ENCODE data around the gene AVP.
"Not testable (repeated sequence)": the region's sequence is repeated elsewhere in the genome, so short reads cannot be mapped to it uniquely, and the experiment has no call there.

AVP gene

GRCh38 chr20:3084283-3084985, at the start of gene AVP:
TSS of gene AVP (minus strand) at chr20:3084724. CDS start at chr20:3084674, 50 bp downstream.
- DNase-seq: no peak

- DNase-seq: no peak
These were observed 49.6 kb upstream of the AVP start for GRCh38 chr20:3134151-3134550.

- DNase-seq: no peak
These were observed 48.6 kb upstream of the AVP start for GRCh38 chr20:3133155-3133554.

- no peak for DNase-seq
These were observed 45.6 kb upstream of the AVP start for GRCh38 chr20:3130051-3130600.

- DNase-seq: no peak
These were observed 44.6 kb upstream of the AVP start for GRCh38 chr20:3129094-3129493.

GRCh38 chr20:3128275-3128984, 43.9 kb upstream of the AVP start:
- no peak for DNase-seq

- no peak for DNase-seq
These were observed 42.0 kb upstream of the AVP start for GRCh38 chr20:3126527-3126859.

- DNase-seq: not testable (repeated sequence)
These were observed 41.4 kb upstream of the AVP start for GRCh38 chr20:3125776-3126526.

- DNase-seq: not testable (repeated sequence)
These were observed 40.4 kb upstream of the AVP start for GRCh38 chr20:3124773-3125560.

GRCh38 chr20:3124163-3124562, 39.6 kb upstream of the AVP start:
- not testable (repeated sequence) for DNase-seq

GRCh38 chr20:3123542-3123941, 39.0 kb upstream of the AVP start:
- DNase-seq: no peak

- DNase-seq: no peak
These were observed 37.6 kb upstream of the AVP start for GRCh38 chr20:3121955-3122610.

- DNase-seq: peak; percentile 35 to 46
These were observed 36.9 kb upstream of the AVP start for GRCh38 chr20:3121271-3121911.

- no peak for DNase-seq
These were observed 34.5 kb upstream of the AVP start for GRCh38 chr20:3119044-3119443.

- DNase-seq: peak; percentile 58 to 61
These were observed 33.4 kb upstream of the AVP start for GRCh38 chr20:3117839-3118379.

- DNase-seq: no peak
These were observed 31.8 kb upstream of the AVP start for GRCh38 chr20:3116341-3116740.

GRCh38 chr20:3115190-3116107, 30.9 kb upstream of the AVP start:
- peak; percentile 15 to 41 for DNase-seq

- no peak for DNase-seq
These were observed 27.5 kb upstream of the AVP start for GRCh38 chr20:3111995-3112394.

- no peak for DNase-seq
These were observed 27.0 kb upstream of the AVP start for GRCh38 chr20:3111507-3111906.

All from CD4-positive, alpha-beta T cell treated with Interferon alpha-2 for 1 hour (primary cell).